Measurements from ENCODE around the gene TYW1B.
"Not testable (repeated sequence)": the region's sequence is repeated elsewhere in the genome, so short reads cannot be mapped to it uniquely, and the experiment has no call there.

The TYW1B gene, protein sequence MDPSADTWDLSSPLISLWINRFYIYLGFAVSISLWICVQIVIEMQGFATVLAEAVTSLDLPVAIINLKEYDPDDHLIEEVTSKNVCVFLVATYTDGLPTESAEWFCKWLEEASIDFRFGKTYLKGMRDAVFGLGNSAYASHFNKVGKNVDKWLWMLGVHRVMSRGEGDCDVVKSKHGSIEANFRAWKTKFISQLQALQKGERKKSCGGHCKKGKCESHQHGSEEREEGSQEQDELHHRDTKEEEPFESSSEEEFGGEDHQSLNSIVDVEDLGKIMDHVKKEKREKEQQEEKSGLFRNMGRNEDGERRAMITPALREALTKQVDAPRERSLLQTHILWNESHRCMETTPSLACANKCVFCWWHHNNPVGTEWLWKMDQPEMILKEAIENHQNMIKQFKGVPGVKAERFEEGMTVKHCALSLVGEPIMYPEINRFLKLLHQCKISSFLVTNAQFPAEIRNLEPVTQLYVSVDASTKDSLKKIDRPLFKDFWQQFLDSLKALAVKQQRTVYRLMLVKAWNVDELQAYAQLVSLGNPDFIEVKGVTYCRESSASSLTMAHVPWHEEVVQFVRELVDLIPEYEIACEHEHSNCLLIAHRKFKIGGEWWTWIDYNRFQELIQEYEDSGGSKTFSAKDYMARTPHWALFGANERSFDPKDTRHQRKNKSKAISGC

DNA sequence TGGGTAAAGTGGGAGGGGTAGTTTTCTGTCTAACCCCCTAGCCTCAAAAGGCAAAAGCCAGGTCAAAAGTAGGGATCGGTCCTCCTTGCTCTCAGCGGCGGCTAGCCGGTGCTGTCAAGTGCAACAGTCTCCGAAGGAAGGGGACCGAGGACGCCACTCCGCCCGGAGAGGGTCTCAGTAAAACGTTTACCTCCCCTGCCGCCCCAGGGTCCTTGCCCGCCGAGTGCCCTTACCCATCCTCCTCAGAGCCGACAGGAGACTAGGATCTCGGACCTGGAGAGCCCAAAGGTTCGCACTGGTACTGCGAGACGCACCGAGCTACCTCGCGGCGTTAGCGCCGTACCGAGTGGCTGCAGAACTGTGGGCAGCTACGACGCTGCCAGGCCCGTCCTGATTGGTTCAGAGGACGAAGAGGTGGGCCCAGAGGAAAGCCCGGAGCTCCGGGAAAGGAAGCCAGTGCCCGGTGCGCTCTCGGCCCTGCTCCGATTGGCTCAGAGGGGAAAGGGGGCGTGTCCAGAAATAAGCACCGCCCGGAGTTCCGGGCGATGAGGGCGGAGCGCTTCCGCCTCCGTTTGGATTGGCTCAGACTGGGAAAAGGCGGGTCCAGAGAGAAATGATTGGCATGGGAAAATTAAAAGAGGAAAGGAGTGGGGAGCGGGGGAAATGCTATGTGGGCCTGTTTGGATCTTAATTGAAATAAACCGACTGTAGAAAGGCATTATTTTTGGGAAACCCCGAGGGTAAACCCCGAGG, at the start of gene TYW1B:
TYW1B (minus strand) TSS at position 362 of the 753 bp plus-strand sequence; CDS start at position 237, 125 bp downstream.
- peak; percentile 19 for DNase-seq (ENCODE audit: insufficient read length, low spot score)
- FAIRE-seq = not testable (repeated sequence)

DNA sequence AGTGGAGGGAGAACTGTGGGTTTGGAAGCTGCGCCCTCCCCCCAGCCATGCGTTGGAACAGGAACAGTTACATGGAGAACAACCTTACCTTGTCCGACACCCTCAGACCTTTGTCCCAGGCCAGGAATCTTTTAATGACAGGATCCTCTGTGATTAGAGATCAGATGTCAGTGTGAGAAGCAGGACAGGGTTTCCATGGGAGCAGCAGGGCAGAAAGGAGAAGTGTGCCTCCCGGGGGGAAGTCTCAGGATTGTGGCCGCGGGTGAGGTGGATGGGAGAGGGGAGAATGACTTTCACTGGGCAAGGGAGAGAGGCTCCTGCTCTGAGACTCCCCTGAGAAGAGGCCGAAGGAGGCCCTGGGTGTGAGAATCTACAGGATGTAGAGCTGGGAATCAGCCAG, 39.6 kb upstream of the TYW1B start:
- FAIRE-seq; DNase-seq (ENCODE audit: insufficient read length, low spot score): not testable (repeated sequence)

DNA sequence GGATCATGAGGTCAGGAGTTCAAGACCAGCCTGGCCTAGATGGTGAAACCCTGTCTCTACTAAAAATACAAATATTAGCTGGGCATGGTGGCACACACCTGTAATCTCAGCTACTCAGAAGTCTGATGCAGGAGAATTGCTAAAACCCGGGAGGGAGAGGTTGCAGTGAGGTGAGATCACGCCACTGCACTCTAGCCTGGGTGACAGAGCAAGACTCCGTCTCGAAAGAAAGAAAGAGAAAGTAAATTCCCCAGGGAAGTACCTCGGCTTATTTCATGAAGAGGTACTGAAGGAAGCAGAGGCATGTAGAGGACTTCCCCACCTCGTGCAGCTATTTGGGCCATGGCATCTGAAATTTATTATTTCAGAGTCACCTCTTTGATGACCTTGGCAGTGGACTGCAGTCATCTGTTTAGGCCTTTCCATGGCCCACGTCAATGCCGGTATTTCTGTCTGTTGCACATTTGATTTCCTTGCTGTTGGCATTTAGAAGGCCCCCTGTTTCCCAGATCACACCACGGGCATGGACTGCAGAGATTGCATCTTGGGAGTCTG, 30.9 kb upstream of the TYW1B start:
- DNase-seq (ENCODE audit: insufficient read length, low spot score); FAIRE-seq: not testable (repeated sequence)

DNA sequence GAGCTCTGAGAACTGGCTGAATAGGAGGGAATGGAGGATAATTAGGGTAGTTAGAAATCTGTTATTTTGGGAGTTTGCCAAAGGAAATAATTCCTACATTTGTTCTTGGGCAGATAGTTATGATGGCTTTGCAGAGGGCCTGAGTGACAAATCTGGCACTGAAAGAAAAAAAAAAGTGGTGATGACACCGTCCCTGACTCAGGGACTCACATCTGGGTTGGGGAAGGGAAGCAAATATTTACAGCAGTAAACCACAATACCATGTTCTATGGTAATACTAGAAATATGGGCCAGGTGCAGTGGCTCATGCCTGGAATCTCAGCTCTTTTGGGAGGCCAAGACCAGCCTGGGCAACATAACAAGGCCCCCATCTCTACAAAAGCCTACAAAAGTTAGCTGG, 29.9 kb upstream of the TYW1B start:
- not testable (repeated sequence) for DNase-seq (ENCODE audit: insufficient read length, low spot score)

DNA sequence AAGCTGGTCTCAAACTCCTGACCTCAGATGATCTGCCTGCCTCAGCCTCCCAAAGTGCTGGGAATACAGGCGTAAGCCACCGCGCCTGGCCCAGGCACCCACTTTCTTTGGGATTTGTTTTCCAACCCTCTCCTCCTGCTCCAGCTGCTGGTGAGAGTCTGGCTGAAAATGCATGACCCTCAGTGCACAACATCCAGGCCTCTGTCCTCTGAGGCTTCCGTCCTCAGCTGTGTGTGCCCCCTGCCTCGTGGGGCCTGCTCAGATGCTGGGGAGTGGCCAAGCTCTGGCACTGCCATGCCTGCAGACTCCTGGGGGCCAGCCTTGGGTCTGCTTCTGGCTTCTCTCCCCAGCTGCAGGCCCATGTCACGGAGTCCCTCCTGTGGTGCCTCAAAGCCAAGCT, 27.3 kb upstream of the TYW1B start:
- FAIRE-seq = not testable (repeated sequence)

More for the DNA sequence above, 29.9 kb upstream of the TYW1B start:
- not testable (repeated sequence) for FAIRE-seq

DNA sequence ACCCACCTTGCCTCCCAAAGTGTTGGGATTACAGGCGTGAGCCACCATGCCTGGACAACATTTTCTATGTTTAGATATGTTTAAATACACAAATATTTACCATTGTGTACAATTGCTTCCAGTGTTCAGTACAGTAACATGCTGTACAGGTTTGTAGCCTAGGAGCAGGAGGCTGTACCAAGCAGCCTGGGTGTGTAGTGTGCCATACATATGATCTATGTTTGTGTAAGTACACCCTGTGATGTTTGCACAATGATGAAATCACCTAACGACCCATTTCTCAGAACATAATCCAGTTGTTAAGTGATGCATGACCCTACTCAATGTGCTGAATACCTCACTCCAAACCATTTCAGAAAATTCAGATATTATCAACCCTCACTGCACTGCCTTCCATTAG, 24.9 kb upstream of the TYW1B start:
- FAIRE-seq; DNase-seq (ENCODE audit: insufficient read length, low spot score): not testable (repeated sequence)

More for the DNA sequence above, 27.3 kb upstream of the TYW1B start:
- not testable (repeated sequence) for DNase-seq (ENCODE audit: insufficient read length, low spot score)

DNA sequence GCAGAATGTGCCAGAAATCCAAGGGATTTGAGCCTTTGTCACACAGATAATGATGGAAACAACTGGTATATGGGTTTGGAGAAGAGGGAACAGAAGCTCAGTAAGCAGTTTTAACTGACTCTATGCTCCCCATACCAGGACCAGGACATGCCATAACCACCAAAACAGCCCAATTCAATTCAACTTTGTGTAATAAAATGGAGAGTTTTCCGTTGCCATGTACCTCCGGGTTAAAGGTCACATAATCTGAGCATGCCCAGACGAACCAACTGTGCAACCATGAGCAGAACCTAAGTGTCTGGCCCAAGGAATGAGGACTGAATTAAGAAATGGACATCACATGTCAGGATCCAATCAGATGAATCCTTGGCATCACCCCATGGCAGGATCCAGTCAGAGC, 22.7 kb upstream of the TYW1B start:
- FAIRE-seq = not testable (repeated sequence)

DNA sequence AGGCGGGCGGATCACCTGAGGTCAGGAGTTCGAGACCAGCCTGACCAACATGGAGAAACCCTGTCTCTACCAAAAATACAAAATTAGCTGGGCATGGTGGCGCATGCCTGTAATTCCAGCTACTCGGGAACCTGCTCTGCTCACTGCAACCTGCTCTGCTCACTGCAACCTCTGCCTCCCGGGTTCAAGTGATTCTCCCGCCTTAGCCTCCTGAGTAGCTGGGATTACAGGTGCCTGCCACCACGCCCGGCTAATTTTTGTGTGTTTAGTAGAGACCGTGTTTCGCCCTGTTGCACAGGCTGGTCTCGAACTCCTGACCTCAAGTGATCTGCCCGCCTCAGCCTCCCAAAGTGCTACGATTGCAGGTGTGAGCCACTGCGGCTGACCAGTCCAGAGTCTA, 16.1 kb upstream of the TYW1B start:
- not testable (repeated sequence) for FAIRE-seq

More for the DNA sequence above, 22.7 kb upstream of the TYW1B start:
- not testable (repeated sequence) for DNase-seq (ENCODE audit: insufficient read length, low spot score)

DNA sequence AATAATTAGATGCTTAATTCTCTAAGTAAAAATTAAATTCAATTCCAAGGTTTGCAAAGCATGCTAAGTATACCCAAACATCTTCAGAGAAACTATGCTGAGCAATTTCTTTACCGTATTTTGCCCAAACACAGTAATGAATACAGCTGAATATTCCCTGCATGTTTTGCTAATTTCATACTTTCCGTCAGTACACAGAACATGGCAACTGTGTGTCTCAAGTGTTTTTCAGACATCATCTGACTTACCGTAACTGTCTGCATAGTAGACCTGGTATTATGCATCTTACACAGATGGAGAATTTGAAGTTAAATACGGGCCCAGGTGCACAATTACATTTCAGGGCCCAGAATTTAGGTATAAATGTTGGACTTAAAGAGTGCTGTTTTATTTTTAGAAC, 15.2 kb upstream of the TYW1B start:
- not testable (repeated sequence) for DNase-seq (ENCODE audit: insufficient read length, low spot score); FAIRE-seq

More for the DNA sequence above, 16.1 kb upstream of the TYW1B start:
- DNase-seq (ENCODE audit: insufficient read length, low spot score) = not testable (repeated sequence)

DNA sequence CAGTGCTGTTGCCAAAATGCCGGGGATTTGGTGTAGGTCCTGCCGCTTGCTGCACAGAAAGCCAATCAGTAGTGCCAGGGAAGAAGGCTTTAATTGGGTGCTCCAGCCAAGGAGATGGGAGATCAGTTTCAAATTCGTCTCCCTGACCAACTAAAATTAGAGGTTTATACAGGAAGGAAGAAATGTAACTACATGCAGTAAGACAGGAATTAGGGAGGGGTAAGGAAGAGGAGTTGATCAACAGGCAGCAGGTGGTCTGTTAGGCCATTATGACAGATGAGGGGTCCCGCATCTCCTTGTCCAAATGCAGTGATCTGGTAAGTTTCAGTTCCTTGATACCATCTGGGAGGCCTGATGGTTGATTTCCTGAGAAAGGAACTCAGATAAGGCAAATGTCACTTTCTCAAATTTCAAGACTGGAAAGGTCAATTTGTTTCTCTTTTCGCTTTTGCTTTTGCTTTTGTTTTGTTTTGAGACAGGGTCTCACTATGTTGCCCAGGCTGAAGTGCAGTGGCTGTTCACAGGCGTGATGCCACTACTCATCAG, 13.0 kb upstream of the TYW1B start:
- FAIRE-seq; DNase-seq (ENCODE audit: insufficient read length, low spot score): not testable (repeated sequence)

DNA sequence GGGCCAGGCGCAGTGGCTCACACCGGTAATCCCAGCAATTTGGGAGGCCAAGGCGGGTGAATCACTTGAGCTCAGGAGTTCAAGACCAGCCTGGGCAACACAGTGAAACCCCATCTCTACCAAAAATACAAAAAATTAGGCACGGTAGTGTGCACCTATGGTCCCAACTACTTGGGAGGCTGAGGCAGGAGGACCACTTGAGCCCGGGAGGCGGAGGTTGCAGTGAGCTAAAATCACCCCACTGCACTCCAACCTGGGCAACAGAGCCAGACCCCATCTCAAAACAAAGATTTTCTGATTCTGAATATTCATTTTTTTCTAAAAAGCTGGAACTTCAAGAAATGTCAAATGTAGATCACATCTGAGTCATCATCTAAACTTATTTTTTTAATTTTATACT, 10.3 kb upstream of the TYW1B start:
- DNase-seq (ENCODE audit: insufficient read length, low spot score); FAIRE-seq: not testable (repeated sequence)

DNA sequence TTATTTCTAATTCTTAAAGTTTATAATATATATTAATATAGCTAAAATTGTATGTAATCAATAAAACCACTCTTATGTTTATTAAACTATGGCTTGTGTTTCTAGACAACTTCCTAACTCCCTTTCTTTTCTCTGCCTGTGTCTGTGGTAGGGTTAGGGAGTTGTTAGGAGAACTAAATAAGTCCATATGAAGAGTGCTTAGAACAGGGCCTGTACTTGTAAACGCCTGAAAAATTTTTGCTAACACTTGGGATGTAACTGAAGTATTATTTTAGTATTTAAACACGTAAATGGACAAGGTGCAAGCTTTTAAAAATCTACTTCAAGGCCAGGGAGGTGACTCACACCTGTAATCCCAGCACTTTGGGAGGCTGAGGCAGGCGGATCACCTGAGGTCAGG, 9.3 kb upstream of the TYW1B start:
- FAIRE-seq; DNase-seq (ENCODE audit: insufficient read length, low spot score): not testable (repeated sequence)

DNA sequence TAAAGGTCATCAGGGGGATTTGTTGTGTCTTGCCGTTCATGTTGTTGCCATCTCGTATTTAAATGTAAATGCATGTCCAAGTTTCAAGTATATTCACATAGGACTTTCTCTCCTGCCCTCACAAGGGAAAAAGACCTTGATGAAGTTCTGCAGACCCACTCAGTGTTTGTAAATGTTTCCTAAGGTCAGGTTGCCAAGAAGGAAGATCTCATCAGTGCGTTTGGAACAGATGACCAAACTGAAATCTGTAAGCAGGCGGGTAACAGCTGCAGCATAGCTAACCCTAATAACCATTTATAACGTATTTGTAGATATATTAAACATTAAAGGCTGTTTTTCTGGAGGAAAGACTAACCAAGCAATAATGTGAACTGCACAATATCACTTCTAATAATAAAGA, 2.6 kb upstream of the TYW1B start:
- DNase-seq (ENCODE audit: insufficient read length, low spot score); FAIRE-seq: not testable (repeated sequence)

DNA sequence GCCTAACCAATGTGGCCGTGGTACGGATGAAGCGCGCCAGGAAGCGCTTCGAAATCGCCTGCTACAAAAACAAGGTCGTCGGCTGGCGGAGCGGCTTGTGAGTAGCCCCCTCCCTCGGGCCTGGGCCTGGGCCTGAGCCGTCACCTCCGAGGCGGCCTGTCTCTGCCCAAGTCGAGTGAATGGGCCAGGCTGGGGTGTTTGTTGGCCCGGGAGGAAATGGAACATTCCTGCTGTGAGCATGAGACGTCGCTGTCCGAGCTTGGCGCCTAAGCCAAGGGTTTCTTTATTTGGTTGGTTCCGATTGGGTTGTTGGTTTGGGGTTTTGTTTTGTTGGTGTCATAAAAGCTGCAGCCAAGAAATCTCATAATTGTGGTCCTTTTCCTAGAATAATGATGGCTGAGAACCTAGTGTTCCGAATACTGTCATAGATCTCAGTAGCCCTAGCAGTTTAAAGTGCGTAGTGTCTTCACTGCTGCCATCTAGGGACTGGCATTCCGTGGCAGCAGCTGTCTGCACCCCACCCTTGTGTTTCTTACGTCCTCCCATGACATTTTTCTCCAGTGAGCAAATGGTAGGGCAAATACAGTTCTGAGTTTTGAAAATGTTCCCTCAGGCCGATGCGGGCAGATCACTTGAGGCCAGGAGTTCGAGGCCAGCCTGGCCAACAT, 1.8 kb upstream of the TYW1B start:
- TF ChIP-seq, protein P1, sequence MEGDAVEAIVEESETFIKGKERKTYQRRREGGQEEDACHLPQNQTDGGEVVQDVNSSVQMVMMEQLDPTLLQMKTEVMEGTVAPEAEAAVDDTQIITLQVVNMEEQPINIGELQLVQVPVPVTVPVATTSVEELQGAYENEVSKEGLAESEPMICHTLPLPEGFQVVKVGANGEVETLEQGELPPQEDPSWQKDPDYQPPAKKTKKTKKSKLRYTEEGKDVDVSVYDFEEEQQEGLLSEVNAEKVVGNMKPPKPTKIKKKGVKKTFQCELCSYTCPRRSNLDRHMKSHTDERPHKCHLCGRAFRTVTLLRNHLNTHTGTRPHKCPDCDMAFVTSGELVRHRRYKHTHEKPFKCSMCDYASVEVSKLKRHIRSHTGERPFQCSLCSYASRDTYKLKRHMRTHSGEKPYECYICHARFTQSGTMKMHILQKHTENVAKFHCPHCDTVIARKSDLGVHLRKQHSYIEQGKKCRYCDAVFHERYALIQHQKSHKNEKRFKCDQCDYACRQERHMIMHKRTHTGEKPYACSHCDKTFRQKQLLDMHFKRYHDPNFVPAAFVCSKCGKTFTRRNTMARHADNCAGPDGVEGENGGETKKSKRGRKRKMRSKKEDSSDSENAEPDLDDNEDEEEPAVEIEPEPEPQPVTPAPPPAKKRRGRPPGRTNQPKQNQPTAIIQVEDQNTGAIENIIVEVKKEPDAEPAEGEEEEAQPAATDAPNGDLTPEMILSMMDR (IDR thresholded peaks at IDR 0.05; ENCODE audit: insufficient read depth, missing control alignments) = peak; percentile 47
- DNase-seq (ENCODE audit: insufficient read length, low spot score); FAIRE-seq: not testable (repeated sequence)

DNA sequence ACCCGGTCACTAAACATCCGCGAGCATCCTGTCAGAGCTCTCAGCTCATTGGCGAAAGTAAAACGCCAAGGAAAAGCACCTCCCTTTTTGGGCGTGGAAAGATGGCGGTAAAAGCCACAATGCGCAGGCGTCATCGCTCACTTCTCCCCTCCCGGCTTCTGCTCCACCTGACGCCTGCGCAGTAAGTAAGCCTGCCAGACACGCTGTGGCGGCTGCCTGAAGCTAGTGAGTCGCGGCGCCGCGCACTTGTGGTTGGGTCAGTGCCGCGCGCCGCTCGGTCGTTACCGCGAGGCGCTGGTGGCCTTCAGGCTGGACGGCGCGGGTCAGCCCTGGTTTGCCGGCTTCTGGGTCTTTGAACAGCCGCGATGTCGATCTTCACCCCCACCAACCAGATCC, 1.3 kb upstream of the TYW1B start:
- not testable (repeated sequence) for FAIRE-seq
- peak; percentile 18 for DNase-seq (ENCODE audit: insufficient read length, low spot score)

Measured in D721Med (cell line).